ENCODE results near the gene MYL6B. TPM values are rescaled to one million over a fixed set of nuclear protein-coding genes. Genes with fewer than 3 reads are reported as not detected.
A peak's percentile ranks its signal among the peaks of the same experiment; 100 is the strongest.

MYL6B gene
- total and polyA plus RNA-seq, 2 donors (not counting 1 experiment from before 2014, with no cell fraction given): 71.7 to 87.7 TPM

- DNase-seq (ENCODE audit: low read depth in 2 of 2): peak; percentile 24 to 66
- no peak overlapping the region for H2AFZ ChIP-seq (ENCODE audit: low read length)
- no peaks in the 10 kb centered on the region for H3K36me3 ChIP-seq (ENCODE audit: control insufficient read depth, insufficient read depth, low read length)
- no peaks in the 10 kb centered on the region for H3K9me3 ChIP-seq (ENCODE audit: control insufficient read depth, insufficient read depth, low read depth, low read length)
- peaks cover 5% of the 10 kb centered on the region for H3K79me2 ChIP-seq (ENCODE audit: control insufficient read depth, insufficient read depth, low read length)
- H3K4me2 ChIP-seq (ENCODE audit: extremely low read depth, insufficient read depth, low read length): no peak overlapping the region
- H3K4me3 ChIP-seq (replicated peaks in 1 of 4; ENCODE audit: control extremely low read depth in 1 of 4, insufficient read depth in 1 of 4, low read depth in 3 of 4, low read length in 4 of 4): no peak overlapping the region
- H3K4me1 ChIP-seq (ENCODE audit: control insufficient read depth, extremely low read depth, insufficient read depth, low read length): peaks cover 13% of the 10 kb centered on the region
- H3K27ac ChIP-seq (ENCODE audit: insufficient read depth, low read length): no peak overlapping the region
- no peaks in the 10 kb centered on the region for H3K27me3 ChIP-seq (ENCODE audit: control insufficient read depth, insufficient read depth, low read length)
- no peaks in the 10 kb centered on the region for H4K20me1 ChIP-seq (ENCODE audit: control insufficient read depth, extremely low read depth, insufficient read depth, low read length)
- no peak for TF ChIP-seq CTCF (conservative IDR thresholded peaks at IDR 0.05 in 1 of 2, IDR thresholded peaks at IDR 0.05 in 1 of 2; ENCODE audit: low read depth in 1 of 2, low read length in 2 of 2)
- no peak for TF ChIP-seq EZH2 (IDR thresholded peaks at IDR 0.05; ENCODE audit: low read length, missing control alignments)
- H3K9ac ChIP-seq (ENCODE audit: insufficient read depth, low read length): no peak overlapping the region
Observed at GRCh38 chr12:56150563-56150962, 1.8 kb upstream of the MYL6B start.

GRCh38 chr12:56151672-56152131 is 685 bp upstream of the MYL6B start:
- Histone ChIP-seq H3K9me3 (ENCODE audit: control insufficient read depth, insufficient read depth, low read depth, low read length) (no peaks in the 10 kb centered on the region), H3K9ac (ENCODE audit: insufficient read depth, low read length) (peak overlapping the region; percentile 46), H3K4me3 (replicated peaks in 1 of 4; ENCODE audit: control extremely low read depth in 1 of 4, insufficient read depth in 1 of 4, low read depth in 3 of 4, low read length in 4 of 4) (peak overlapping the region; percentile 53 to 83 (median 68)), H3K4me1 (ENCODE audit: control insufficient read depth, extremely low read depth, insufficient read depth, low read length) (peaks cover 13% of the 10 kb centered on the region), H3K36me3 (ENCODE audit: control insufficient read depth, insufficient read depth, low read length) (no peaks in the 10 kb centered on the region), H2AFZ (ENCODE audit: low read length) (peak overlapping the region; percentile 65), H3K79me2 (ENCODE audit: control insufficient read depth, insufficient read depth, low read length) (peaks cover 5% of the 10 kb centered on the region), H3K4me2 (ENCODE audit: extremely low read depth, insufficient read depth, low read length) (peak overlapping the region; percentile 92), H4K20me1 (ENCODE audit: control insufficient read depth, extremely low read depth, insufficient read depth, low read length) (no peaks in the 10 kb centered on the region), H3K27me3 (ENCODE audit: control insufficient read depth, insufficient read depth, low read length) (no peaks in the 10 kb centered on the region), H3K27ac (ENCODE audit: insufficient read depth, low read length) (peak overlapping the region; percentile 76)
- TF ChIP-seq CTCF (conservative IDR thresholded peaks at IDR 0.05 in 1 of 2, IDR thresholded peaks at IDR 0.05 in 1 of 2; ENCODE audit: low read depth in 1 of 2, low read length in 2 of 2) (peak; percentile 19 to 39), EZH2 (IDR thresholded peaks at IDR 0.05; ENCODE audit: low read length, missing control alignments) (no peak)
- peak in 1 of 2 donors; percentile 23 for DNase-seq (ENCODE audit: low read depth in 2 of 2)

- no peak for DNase-seq (ENCODE audit: low read depth in 2 of 2)
- H3K27me3 ChIP-seq (ENCODE audit: control insufficient read depth, insufficient read depth, low read length): no peaks in the 10 kb centered on the region
- peak overlapping the region; percentile 18 for H2AFZ ChIP-seq (ENCODE audit: low read length)
Observed at GRCh38 chr12:56152756-56153677, 630 bp downstream of the MYL6B start.

More at GRCh38 chr12:56152756-56153677, 630 bp downstream of the MYL6B start:
- Histone ChIP-seq H3K36me3 (ENCODE audit: control insufficient read depth, insufficient read depth, low read length) (no peaks in the 10 kb centered on the region), H3K9ac (ENCODE audit: insufficient read depth, low read length) (peak overlapping the region; percentile 46), H3K27ac (ENCODE audit: insufficient read depth, low read length) (peak overlapping the region; percentile 76), H4K20me1 (ENCODE audit: control insufficient read depth, extremely low read depth, insufficient read depth, low read length) (no peaks in the 10 kb centered on the region), H3K79me2 (ENCODE audit: control insufficient read depth, insufficient read depth, low read length) (peaks cover 5% of the 10 kb centered on the region), H3K4me2 (ENCODE audit: extremely low read depth, insufficient read depth, low read length) (peak overlapping the region; percentile 86), H3K4me3 (replicated peaks in 1 of 4; ENCODE audit: control extremely low read depth in 1 of 4, insufficient read depth in 1 of 4, low read depth in 3 of 4, low read length in 4 of 4) (peak overlapping the region; percentile 53 to 83 (median 68)), H3K9me3 (ENCODE audit: control insufficient read depth, insufficient read depth, low read depth, low read length) (no peaks in the 10 kb centered on the region), H3K4me1 (ENCODE audit: control insufficient read depth, extremely low read depth, insufficient read depth, low read length) (peaks cover 16% of the 10 kb centered on the region)
- no peak for TF ChIP-seq EZH2 (IDR thresholded peaks at IDR 0.05; ENCODE audit: low read length, missing control alignments)

Measured in fibroblast of lung (primary cell).